Iris pigment epithelial cell (primary cell): ENCODE measurements around the gene CIZ1.

Experiments used
- DNase-seq: peaks from one replicate; pipeline ENCODE4 v3.0.0-alpha.2; 2011; ENCODE audit warnings: low read depth

The CIZ1 gene

DNA sequence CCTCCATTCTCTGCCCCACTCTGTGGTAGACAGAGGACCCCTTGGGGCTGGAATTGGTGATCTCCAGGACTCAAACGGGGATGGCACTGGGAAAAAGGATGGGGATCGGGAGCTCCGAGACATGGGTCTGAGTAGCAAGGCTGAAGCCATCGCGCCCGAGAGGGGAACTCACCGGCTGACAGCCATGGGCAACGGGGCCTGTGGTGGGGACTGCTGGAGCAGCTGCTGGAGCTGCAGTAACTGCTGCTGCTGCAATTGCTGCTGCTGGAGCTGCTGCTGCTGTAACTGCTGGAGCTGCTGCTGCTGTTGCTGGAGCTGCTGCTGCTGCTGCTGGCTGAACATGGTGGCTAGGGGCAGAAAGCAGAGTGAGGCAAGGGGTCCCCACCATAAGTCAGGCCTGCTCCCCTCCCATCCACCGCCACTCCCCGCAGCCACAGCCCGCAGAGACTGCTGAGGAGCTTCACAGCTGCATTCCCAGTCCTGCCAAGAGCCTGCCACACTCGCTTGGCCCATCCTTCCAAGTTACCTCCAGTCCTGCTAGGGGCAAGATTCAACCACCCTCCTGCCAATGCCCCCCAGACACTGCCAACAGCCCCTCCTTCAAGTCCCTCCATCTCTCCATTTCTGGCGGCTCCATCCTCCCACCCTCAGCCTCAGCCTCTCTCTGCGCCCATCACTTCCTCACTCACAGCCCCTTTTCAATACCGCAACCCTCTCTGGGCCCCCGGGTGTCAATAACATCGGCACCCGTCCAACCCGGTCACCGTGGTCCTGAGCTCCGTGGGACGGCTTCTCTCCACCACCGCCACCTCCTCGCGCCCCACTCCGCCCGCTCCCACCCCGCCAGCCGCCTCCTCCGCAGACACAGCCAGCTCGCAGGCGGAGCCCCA is 611 bp downstream of the CIZ1 start:
- DNase-seq = no peak

DNA sequence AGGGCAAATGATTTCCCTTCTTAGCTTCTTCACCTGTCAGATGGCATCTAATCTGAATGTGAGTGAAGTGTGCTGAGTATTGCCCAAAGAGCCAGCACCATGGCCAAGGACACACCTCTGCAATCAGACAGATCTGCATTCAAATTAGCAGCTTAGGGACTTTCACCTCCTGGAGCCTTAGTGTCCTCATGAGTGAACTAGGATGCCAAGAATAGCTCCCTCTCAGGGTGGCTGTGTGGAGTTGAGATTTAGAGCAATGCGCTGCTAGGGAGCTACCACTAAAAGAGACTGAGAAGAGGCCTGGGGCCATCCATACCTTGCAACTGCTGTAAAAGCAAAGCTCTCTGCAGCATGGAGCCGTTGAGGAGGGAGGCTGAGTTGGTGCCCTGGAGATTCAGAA is 1.4 kb downstream of the CIZ1 start:
- DNase-seq = no peak

DNA sequence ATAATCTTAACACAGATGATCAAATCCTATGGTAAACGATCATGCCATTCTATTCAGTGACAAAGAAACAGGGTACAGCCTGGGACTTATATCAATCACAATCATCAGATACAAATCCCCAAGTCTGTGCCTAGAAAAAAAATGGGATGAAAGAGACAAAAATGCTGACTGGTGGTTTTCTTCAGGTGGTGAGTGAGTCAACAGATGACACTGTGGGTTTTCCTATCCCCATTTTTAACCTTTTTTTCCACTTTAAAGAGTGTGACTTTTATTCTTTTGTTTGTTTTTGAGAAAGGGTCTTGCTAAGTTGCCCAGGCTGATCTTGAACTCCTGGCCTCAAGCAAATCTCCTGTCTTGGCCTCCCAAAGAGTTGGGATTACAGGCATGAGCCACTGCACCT is 3.2 kb downstream of the CIZ1 start:
- no peak for DNase-seq

DNA sequence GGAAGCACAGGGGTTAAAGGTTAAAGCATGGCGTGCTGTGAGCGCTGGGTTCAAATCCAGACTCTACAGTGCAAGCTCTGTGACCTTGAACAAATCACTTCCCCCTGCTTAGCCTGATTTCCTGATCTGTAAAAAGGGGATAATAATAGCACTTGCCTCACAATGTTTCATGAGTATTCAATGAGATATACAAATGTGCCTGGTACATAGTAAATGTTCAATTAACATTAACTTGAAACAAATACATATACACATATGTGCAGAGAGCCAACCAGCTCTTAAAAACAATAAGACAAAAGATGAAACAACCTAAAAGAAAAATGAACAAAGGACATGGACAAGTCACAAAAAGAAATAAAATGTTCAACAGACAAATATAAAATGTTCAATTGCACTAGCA is 4.0 kb downstream of the CIZ1 start:
- no peak for DNase-seq

DNA sequence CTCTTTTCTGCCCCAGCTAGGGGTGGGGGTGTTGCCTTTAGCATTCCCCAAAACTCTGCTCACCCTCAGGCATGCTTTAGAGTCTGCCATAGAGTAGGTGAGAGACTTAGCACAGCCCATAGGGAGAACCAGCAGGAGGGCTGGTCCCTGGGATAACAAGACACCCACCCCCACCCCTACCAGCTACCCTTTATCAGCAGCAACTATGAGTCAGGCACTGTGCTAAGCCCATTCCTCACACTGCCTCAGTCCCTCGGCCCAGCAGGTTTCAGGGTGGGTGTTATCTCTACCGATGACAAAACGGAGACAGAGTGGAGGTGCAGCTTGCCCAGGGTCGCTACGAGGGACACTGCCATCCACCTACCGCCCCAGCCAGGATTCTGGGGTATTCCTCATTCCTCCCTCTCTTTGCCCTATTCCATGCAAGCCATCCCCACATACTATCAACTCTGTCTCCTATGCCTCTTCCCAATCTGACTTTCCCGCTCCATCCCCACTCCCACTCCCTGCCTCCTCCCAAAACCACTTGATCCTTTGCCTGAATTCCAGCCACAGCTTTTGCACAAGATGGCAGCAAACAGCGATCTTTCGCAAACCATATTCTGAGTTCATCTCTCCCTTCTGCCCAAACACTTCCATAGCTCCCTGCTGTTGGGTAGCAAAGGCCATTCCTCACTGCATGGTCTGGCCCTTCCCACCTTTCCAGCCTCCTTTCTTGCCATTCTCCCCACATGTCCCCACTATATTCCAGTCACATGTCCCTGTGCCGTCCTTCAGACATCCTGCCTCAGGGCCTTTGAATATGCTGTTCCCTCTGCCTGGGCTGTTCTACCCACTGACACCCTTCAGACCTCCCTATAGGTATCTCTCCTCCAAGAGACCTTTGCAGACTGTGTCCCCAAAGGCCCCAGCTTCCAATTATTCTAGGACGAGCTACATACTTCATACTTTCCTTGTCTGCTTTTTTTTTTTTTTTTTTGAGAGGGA is 5.1 kb downstream of the CIZ1 start:
- DNase-seq = no peak

DNA sequence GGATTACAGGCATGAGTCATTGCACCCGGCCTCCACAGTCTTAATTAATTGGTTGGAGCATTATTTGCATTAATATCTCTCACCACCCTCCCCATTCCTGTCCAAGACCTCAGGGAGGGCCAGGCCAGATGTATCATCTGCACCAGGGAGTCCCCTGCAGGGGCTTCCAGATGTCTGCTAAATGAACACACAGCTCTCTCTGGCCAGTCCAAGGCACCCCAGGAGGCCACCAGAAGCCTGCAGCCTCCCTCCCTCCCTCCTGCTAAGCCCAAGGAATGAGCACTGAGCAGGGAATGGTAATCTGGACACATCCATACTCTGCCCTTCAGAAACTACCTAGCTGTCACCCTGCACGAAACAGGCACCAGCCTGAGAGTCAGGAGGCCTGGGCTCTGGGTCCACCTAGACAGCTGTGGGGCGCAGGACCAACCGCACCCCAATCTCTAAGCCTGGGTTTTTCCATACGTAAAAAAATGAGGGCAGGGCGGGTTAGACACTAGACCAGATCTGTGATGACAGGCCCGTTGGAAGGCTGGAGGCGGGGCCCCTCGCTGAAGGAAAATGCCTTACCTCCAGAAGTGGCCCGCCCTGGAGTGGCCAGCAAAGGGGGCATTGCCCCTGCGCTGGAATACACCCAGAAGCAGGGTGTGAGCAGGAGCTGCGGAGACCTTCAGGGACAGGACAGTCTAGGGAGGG is 8.3 kb downstream of the CIZ1 start:
- DNase-seq = no peak

DNA sequence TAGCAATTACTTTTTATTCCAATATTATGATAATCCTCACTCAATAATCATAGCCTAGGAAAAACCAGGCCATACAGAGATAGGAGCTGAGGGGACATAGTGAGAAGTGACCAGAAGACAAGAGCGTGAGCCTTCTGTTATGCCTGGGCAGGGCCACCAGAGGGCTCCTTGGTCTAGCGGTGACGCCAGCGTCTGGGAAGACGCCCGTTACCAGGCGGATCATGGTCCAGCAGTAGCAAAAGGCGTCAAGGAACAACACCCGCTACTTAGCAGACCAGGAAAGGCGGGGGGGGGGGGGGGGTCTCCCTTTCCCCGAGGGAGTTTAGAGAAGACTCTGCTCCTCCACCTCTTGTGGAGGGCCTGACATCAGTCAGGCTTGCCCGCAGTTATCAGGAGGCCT is 9.9 kb downstream of the CIZ1 start:
- DNase-seq = peak; percentile 38

DNA sequence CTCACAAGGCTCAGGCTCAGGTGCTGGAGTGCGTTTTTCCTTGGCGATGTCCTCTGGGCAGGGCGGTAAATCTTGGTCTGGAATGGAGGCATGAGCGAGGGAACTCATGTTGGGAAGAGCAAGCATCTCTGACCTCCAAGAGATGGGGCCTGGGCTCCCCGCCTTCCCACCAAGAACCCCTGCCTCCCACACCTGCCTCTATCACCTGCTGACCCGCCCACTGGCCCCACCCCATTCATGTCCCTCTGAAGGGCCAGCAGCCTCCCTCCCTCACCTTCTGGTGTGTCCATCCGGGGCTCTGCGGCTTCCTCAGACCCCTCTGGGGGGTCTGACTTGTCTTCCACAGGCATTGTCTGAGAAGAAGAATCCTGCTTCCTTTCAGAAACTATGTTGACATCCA is 10.9 kb downstream of the CIZ1 start:
- no peak for DNase-seq

DNA sequence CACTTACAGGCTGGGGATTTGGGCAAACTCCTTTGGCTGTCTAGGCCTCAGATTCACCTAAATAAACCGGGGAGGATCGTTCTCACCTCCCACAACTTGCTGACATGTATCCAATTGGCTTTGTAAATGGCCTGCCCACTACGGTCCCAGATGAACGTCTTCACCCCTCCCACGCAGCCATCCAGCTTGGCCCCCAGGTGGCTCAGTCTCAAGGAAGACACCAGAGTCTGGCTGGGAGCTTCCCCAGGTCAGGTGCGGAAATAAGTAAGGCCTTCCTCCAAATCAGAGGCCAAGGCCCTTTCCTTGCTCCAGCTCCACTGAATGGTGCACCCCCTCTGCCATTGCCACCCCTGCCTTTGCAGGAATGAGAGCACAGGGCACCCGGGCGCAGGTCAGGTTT is 11.4 kb downstream of the CIZ1 start:
- DNase-seq = no peak

DNA sequence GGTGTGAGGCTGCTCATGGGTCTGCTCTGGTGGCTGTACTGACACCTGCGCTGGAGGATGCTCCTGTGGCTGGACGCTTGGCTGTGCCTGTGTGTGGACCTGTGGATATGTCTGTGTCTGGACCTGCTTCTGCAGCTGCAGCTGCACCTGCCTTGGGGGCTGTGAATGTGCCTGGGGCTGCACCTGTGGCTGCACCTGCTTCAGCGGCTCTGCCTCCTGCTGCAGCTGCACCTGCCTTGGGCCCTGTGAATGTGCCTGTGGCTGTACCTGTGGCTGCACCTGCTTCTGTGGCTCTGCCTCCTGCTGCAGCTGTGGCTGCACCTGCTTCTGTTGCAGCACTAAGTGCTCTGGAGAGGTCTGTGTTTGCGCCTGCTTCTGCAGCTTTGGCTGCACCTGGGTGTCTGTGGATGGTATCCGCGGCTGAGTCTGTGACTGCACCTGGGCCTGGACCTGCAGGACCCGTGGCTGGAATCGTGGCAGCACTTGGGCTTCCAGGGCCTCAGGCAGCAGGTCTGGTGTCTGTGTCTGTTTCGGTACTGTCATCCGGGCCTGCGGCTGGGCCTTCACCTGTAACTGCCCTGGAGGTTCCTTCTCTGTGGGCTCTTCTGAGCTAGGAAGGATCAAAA is 12.5 kb downstream of the CIZ1 start:
- no peak for DNase-seq

DNA sequence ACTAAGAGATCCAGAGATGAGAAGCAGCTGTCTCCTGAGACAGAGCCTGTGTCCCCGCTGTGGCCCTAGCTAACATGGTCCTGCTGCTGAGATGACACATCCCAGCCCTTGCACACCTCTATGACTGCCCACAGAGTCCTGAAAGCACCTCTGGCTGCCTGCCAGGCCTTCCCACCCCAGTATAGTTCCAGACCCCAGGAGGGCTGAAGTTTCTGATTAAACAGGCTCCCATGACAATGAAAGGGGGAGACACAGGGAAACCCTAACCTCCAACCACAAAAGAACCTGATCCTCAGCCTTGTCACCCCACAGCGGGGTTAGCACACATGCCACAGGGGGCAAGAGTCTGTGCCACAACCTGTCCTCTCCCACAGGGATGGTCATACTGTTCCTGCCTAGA is 15.6 kb downstream of the CIZ1 start:
- DNase-seq = no peak

DNA sequence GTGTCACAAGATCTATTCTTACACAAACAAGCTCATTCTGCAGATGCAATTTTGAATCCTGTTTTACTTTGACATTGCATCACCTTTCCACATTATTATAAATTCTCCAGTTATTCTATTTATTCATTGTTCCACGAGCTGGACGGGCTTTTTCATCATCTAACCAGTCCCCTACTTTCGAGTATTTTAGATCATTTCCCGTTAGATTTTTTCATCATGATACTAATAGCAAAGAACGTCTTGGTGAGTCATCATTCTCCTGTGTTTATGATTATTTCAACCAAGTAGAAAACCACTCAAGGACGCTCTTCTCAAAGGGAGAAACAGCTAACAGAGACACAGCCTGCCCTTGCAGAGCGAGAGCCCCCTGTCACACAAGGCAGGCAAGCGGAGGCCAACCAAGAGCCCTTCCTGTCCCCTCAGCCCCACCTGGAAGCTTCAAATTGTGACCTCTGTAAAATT is 16.2 kb downstream of the CIZ1 start:
- DNase-seq = peak; percentile 90

DNA sequence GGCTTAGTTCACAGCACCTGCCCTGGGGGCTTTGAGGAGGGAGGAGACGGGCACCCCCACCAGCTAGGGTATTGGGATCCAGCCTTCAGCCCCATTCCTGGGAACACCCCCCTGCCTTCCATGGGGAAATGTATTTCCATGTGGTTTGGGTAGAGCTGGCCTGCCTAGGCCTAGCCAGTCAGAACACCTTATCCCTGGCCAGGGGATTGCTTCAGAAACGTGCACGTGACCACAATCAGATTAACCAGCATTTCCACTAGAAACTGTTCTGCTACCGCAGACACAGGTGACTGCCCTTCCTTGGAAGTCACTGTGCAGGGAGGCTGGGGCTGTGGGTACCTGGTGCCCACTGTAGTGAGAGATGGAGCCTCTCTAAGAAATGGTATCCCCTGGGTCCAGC is 17.3 kb downstream of the CIZ1 start:
- no peak for DNase-seq

DNA sequence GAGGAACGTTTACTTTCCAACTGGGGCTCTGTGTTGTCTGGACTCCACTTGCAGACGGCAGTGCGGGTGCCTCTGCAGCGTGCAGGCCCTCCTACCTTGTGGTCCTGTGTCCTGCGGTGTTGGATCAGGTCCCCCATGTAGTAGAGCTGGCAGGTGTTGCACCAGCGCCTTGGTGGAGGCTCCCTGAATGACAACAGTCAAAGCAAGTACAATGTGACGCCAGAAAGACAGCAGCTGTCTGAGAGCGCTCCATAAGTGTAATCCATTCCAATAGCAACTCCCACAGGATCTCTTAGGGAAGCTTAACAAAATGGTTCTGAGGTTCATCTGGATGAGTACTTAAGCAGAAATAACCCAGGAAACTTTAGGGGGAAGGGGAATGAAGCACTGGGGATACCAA is 21.4 kb downstream of the CIZ1 start:
- DNase-seq = no peak

DNA sequence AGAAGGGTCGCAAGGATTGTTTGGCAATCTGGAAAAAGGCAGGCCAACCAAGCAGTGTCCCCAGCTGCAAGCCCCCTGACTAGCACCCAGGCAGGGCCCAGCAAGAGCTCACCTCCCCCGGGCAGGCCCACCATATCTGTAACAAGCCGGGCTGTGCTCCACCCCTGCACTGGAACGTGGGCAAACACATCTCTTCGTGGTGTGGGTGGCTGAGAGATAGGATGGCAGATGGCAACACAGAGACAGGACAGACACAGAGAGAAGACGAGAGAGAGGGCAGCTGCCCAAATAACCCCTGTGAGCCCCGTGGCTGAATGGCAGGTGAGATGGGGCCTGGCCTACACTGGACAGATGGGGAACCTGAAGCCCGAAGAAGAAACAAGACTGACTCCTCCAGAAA is 21.9 kb downstream of the CIZ1 start:
- no peak for DNase-seq

DNA sequence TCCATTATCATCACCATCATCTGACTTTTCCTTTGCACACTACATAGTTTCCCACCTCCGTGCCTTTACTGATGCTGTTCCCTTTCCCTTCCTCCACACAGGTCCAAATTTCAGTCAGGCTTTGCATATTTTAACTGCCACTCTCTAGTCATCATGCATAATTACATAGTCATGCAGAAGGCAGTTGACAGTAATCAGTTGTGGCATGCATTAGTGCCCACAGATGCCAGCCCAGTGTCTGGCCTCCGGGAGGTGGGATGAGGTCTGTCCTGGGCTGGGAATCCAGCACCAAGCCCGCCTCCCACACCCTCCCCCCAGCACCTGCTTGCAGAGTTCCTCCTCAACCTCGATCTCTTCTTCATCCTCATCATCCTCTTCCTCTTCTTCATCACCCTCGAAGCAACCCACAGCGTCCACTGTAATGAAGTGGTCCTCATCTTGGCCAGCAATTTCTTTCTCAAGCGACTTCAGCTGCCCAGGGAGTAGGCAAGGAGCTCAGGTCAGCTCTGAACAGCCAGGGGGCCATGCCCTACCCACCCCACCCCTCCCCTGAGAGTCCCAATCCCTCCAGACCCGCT is 22.6 kb downstream of the CIZ1 start:
- no peak for DNase-seq

DNA sequence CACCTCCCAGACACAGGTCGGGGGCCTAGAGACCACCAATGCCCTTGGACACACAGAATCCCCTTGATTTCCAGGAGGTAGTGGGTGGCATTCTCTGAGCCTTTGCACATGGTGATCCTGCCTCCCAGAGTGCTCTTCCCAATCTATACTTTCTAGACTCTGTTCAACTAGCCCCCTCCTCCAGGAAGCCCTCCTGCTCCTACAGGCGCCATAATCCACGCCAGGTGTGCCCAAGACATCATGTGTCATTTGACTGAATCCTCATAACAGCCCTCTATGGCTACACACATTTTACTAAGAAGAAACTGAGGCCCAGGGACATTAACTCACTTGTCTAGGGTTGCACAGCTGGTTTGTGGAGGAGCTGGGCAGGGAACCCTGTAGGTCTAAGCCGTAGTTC is 24.2 kb downstream of the CIZ1 start:
- no peak for DNase-seq

DNA sequence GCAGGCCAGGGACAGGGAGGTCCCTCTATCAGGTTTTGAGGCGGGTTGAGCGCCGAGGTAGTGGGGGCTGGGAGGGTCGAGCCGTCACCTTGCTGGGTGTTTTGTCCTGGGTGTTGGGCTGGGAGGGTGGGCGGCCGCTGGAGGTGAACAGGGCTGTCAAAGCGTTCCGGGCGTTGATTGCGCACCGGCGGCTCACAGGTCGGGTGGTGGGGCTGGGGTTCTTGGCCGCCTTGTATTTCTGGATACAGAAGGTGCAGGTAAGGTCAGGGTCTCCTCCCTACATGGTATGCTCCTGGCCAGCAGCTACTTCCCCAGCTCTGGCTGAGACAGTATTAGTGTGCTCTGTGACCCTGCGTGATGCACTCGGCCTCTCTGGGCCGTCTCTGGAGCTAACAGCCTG is 25.2 kb downstream of the CIZ1 start:
- no peak for DNase-seq

DNA sequence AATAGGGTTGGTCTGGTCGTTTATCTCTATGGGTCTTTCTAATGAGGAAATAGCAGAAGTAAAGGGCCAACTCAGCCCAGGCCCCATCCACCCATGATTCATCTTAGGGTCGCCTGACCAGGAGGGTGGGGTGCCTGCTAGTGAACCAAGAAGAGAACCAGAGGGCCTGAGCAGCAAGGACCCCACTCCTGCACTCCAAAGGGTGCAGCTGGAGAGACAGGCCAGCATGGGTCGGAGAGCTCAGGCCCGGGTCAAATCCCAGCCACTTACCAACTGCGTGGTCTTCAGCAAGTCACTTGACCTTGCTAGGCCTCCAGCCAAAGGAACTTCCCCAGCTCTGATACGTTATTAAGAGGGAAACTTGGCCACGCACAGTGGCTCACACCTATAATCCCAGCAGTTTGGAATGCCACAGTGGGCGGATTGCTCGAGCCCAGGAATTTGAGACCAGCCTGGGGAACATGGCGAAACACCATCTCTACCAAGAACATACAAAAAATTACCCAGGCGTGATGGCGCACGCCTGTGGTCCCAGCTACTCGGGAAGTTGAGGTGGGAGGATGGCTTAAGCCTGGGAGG is 27.0 kb downstream of the CIZ1 start:
- DNase-seq = peak; percentile 23

DNA sequence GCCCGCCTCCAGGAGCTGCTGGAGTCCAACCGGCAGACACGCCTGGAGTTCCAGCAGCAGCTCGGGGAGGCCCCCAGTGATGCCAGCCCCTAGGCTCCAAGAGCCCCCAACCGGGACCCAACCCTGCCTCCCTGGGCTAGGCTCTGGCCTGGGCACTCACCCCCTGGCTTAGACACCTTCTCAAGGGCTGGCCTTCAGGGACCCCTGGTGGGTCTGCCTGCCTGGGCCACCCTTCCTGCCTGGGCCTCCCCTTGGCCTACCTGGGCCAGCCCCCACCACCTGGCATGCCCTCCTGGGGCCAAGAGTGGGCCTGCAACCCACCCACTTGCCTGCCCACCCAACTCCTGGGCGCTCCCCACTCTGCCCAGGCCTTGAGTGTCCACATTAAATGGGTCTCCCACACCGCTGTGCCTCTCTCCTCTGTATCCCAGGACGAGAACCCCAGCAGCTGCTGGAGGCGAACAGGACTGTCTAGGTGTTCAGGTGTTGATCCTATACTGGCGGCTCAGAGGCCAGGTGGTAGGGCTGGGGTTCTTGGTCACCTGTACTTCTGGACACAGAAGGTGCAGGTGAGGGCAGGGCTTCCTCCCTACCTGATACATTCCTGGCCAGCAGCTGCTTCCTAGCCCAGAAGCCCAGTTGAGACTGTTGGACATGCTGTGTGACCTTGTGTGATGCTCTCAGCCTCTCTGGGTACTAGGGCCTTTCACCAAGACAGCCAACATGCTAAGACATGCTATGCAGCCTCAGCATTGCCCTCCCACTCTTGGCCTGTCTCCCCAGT is 27.7 kb downstream of the CIZ1 start:
- DNase-seq = no peak
